ENCODE results near the gene CDH13.

GRCh38 chr16:83300326-83300725 lies 673.6 kb downstream of the CDH13 start:
- no peak for TF ChIP-seq CEBPB (IDR thresholded peaks at IDR 0.05; ENCODE audit: low read depth, low read length)
- TF ChIP-seq, protein P1, sequence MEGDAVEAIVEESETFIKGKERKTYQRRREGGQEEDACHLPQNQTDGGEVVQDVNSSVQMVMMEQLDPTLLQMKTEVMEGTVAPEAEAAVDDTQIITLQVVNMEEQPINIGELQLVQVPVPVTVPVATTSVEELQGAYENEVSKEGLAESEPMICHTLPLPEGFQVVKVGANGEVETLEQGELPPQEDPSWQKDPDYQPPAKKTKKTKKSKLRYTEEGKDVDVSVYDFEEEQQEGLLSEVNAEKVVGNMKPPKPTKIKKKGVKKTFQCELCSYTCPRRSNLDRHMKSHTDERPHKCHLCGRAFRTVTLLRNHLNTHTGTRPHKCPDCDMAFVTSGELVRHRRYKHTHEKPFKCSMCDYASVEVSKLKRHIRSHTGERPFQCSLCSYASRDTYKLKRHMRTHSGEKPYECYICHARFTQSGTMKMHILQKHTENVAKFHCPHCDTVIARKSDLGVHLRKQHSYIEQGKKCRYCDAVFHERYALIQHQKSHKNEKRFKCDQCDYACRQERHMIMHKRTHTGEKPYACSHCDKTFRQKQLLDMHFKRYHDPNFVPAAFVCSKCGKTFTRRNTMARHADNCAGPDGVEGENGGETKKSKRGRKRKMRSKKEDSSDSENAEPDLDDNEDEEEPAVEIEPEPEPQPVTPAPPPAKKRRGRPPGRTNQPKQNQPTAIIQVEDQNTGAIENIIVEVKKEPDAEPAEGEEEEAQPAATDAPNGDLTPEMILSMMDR (IDR thresholded peaks at IDR 0.05; ENCODE audit: control extremely low read depth in 1 of 3, insufficient read depth in 1 of 3, low read depth in 1 of 3, low read length in 3 of 3) = no peak
- TF ChIP-seq CBX8 (IDR thresholded peaks at IDR 0.05; ENCODE audit: borderline replicate concordance, low read depth, low read length) = no peak
- TF ChIP-seq ASH2L (IDR thresholded peaks at IDR 0.05; ENCODE audit: low read length) = no peak
- no peak for TF ChIP-seq RFX5 (IDR thresholded peaks at IDR 0.05; ENCODE audit: borderline replicate concordance, low read depth, low read length)
